Ramos (cell line): ENCODE measurements around the gene METTL26.

ENCODE experiments used
- in situ Hi-C: fragments of 300-500 bp; cut with MboI; formaldehyde crosslinking; loops from one replicate; pipeline ENCODE4 v1.14.3; 2022; ENCODE audit warnings: low sequenced_read_pairs; ENCODE audit not compliant: unreplicated experiment

The METTL26 gene

GRCh38 chr16:627454-628239 is 8.5 kb downstream of the METTL26 start:
- in situ Hi-C loops, result no loop called here

DNA sequence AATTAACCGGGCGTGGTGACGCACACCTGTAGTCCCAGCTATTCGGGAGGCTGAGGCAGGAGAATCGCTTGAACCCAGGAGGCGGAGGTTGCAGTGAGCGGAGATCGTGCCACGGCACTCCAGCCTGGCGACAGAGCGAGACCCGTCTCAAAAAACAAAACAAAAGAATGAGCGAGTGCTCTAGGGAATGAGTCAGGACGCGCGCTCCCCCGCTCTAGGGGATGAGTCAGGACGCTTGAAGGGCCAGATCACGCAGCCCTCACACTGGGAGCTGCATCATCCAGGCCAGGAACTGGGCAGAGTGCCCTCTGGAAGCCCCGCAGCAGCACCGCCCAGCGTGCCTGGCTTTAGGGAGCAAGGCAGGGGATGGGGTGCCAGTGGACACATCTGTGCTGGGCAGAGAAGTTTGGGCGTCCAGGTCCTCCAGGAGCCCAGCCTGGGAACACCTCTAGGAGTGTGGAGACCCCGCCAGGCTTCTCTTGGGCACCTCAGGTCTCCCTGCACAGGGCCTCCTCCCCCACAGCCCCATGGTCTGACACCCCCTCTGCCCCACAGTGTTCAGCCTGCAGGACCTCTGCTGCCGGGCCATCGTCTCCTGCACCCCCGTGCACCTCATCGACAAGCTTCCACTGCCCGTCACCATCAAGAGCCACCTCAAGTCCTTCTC is 9.2 kb downstream of the METTL26 start:
- in situ Hi-C loops, result no loop called here

GRCh38 chr16:625977-626765 is 9.9 kb downstream of the METTL26 start:
- in situ Hi-C loops, result no loop called here

- in situ Hi-C loops, result no loop called here
Measured at GRCh38 chr16:625117-625976, 10.8 kb downstream of the METTL26 start.

DNA sequence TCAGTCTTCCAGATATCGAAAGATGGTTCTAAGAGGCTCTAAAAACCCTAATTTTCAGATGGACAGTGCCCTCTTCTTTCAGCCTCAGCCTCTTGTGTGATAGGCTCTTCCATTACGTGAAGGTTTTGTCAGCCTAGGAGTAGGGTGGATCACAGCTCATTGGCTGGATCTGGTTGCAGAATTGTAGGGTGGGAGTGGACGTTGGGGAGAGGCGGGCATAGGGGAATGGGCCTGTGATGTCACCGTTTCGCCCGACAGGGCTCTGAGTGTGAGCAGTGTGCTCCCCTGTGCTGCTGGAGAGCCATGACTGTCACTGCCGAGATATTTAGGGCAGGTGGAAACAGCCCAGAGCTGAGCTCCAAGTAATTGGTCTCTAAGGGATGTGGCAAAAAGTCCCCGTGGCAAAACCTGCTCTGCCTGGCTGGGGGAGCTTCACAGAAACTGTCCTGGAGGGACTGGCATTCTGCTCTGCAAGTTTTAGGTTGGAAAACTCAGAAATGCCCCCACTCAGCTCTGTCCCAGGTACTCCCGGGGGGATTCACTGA is 11.5 kb downstream of the METTL26 start:
- in situ Hi-C loops, result no loop called here

DNA sequence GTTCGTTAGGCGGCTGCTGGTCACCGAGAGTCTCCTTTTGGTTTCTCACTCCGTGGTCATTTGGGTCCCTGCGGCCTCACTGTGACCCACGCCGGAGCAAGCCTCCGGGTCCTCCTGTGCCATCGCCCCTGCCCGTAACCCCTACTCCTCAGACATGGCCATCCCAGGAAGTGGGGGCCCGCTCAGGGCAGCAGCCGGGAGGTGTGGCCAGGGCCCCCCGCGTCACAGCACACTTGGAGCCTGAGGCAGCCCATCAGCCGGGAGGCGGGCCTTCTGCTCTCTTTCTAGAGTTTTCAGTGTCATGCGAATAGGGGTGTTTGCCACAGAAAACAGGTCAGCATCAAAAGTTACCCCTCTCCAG is 13.2 kb downstream of the METTL26 start:
- in situ Hi-C loops, result no loop called here

DNA sequence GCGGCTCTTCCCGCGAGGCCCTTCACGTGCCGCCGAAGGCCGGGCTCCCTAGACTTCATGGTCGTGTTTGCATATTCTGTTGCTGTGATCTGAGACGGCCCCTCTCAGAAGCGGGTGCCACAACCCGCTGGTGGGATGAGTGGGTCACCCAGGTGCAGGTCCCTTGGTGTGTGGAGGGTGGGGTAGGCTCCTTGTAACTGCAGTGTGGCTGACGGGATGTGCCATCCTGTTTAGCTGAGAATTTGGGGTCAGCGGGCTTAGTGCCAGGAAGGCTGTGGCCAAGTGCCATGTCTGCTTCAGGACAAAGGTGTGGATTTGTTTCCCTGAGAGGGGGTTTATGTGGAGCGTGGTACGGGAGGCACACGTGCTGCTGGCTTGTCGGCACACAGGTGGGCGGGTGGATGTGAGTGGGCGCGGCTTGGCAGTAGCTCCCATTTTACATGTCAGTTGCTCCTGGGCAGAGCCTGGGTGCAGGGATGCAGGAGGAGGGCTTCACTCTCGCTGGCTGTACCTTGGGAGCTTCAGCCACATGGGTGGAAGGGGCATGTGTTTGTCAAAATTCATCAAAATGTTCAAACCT is 14.5 kb downstream of the METTL26 start:
- in situ Hi-C loops, result no loop called here

GRCh38 chr16:620700-621525 is 15.2 kb downstream of the METTL26 start:
- in situ Hi-C loops, result no loop called here

DNA sequence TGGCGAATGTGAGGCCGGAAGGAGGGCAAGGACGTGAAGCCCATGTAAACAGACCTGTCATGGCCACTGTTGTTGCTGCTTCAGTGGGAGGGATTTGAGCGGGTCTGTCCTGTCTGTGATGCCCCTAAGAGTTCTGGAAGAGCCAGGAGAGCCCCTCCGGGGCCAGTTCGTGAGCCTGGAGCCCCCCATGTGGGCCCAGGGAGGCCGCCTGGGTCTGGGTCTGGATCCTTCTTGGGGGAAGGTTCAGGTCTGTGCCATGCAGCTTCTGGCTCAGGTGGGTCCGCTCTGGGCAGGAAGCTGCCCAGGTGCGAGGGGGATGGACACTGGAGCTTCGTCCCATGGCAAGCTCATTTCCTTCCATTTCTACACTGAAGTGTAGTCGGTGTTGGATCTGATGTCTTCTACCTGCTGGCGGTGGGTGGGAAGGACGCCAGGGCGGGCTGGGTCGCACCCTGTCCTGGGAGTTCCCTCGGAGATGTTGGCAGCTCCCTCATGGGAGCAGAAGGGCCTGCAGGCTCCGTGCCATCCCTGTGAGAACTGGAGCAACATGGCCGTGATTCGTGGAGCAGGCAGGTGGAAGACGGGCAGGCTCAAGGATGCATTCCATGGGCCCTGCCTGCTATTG is 16.5 kb downstream of the METTL26 start:
- in situ Hi-C loops, result no loop called here

GRCh38 chr16:617855-618254 is 18.2 kb downstream of the METTL26 start:
- in situ Hi-C loops, result no loop called here

DNA sequence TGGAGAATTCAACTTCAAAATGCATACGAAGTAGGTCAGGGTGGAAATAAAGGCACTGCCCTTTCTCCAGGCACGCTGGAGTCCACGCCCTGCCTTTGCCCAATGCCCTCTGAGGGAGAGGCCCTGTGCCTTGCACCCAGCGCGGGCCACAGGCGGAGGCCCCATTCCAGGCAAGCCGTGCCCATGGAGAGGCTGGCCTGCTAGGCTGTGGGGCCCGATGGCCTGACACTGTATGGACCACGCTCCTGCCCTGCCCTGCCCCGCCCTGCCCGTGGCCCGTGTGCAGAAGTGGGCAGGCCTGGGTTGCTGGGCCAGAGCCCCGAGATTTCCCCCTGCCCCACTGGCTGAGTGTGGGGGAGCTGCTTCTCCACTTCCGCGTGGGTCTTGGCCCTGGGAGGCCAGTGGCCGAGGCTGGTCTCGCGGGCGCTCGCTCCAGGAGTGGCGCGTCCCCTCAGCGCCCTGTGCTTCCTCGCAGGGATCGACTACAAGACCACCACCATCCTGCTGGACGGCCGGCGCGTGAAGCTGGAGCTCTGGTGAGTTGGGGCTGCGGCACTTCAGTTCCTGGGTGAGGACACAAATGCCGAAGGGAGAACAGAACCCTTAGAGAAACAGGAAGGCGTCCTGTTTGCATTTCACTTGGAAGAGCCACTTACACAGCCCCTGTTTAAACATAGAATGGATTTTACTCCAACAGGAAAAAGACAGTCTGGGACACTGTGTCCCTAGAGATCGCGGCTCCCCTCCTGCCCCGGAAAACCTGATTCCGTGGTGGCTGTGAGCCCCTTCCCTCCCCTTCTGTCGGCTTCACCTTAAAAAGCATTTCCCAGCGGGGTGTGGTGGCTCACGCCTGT is 19.1 kb downstream of the METTL26 start:
- in situ Hi-C loops, result no loop called here

GRCh38 chr16:615122-615521 is 21.0 kb downstream of the METTL26 start:
- in situ Hi-C loops, result no loop called here

GRCh38 chr16:610513-611381 is 25.4 kb downstream of the METTL26 start:
- in situ Hi-C loops, result no loop called here

DNA sequence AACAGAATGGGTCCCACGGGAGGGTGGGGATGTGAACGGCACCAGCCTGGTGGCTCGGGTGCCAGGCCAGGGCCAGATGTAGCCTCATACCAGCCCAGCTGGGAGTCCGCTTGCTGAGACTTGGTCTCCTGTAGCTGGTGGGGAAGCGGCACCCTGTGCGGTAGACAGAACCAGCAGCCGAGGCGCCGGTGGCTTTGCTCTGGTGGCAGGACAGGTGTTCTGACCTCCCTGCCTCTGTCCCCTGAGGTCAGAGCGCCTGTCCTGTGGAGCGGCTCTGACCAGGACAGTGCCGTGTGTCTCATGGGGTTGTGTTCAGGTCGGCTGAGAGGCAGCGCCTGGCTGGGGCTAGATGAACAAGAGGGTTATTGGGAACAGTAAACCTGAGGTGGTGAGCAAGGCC is 26.1 kb downstream of the METTL26 start:
- in situ Hi-C loops, result no loop called here

GRCh38 chr16:609316-609715 is 26.8 kb downstream of the METTL26 start:
- in situ Hi-C loops, result no loop called here

- in situ Hi-C loops, result no loop called here
Measured at GRCh38 chr16:608019-608418, 28.1 kb downstream of the METTL26 start.
